Right hindlimb (tissue), 1 donor: Measurements from ENCODE around the gene SLC7A6.

Source experiments
- DNase-seq: peaks from one replicate; pipeline ENCODE4 v3.0.0-alpha.2; 2018

Gene SLC7A6

DNA sequence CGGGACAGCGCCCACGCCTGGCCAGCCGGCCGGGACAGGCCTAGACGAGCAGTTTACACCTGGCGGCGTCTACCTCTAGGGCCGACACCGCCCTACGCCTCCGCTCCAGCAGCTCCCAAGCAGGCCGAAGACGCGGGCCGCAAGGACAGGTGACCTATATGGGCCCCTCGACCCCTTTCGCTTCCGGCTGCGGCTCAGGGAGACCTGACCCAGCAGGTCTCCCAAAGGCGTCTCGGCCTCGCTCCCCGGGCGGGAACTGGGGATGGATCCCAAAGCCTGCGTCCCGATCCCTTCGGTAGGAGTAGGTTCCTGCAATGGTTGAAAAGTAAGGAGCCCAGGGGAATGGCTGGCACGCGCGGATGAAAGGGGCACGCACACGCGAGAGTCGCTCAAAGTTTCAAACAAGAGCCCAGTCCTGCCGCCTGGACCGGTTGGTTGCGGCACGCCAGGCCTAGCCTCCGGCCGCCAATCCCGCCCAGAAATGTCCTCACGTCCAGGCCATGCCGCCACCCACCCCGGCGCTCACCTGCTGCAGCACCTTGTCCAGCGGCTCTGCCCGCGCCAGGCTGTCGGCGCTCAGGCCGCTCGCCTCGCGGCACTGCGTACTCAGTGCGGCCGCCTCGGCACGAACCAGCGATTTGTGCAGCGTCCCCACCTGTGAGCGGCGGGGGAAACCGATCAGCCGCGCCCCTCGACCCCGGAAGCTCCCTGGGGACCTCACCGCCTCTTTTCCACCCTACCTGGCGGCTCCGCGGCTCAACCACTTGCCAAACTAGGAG is 29.0 kb upstream of the SLC7A6 start:
- no peak for DNase-seq

DNA sequence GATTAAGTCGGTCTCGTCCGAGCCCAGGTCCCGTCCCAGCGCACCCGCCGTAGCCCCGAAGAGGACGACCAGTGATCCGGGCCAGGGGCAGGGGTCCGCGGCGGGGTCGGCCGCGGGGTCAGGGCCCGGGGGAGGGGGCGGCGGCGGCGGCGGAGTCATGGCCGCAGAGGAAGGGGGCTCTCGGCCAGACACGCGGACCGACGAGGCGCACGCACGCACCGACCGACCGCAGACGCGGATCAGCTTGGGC is 28.5 kb upstream of the SLC7A6 start, which contains the start of gene ESRP2:
Gene ESRP2, minus strand, starts transcription at position 241 of the 250 bp plus-strand sequence. Its CDS starts 82 bp downstream, at position 159.
- peak; percentile 47 for DNase-seq

DNA sequence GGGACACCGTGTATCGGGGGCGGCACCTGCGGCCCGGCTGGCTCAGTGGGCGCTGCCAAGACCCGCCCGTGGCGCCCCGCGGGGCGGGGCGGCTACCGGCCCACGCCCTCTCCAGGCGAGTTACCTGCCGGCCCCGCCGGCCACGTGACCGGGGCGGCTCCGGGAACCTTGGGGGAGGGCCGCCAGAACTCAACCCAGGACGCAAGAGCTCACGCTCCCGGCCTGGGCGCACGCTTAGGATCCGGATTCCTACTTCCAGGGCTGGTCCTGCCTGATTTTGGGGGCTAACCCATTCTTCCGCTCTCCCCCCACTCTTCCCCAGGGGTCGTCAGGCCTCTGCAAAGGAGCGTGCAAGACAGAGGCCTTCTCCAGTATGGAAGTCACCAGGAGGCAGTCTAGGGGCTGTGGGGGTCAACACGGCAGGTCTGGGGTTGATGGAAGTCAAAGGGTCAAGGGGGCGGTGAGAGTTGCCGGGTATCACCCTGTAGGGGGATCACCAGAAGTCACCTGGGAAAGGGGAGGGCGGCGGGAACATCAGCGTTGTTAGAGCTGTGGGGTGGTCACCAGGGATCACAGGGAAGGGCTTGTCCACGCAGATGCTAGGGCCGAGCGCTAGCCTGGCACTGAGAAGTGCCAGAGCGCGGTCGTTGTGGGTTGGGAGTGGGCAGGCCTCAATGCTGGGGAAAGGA is 28.0 kb upstream of the SLC7A6 start:
- no peak for DNase-seq

DNA sequence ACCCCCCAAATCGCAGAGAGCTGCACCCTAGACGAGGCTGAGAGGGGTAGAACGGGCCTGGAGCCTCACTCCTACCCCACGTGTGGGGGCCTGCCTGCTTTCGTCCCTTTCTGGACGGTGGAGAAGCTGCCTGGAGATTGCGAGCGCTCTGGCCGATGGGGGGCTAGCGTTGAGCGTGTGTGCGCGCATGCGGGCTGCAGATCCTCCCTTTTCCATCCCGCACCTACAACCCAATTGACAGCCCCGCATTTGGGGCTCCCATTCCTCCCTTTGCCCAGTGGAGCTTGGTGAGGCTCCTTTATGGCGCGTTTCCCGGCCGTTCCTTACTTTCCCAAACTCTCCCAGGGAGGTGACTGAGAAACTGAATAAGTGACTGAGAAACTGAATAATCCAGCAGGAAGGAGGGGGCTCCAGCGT is 27.5 kb upstream of the SLC7A6 start:
- peak; percentile 48 for DNase-seq

DNA sequence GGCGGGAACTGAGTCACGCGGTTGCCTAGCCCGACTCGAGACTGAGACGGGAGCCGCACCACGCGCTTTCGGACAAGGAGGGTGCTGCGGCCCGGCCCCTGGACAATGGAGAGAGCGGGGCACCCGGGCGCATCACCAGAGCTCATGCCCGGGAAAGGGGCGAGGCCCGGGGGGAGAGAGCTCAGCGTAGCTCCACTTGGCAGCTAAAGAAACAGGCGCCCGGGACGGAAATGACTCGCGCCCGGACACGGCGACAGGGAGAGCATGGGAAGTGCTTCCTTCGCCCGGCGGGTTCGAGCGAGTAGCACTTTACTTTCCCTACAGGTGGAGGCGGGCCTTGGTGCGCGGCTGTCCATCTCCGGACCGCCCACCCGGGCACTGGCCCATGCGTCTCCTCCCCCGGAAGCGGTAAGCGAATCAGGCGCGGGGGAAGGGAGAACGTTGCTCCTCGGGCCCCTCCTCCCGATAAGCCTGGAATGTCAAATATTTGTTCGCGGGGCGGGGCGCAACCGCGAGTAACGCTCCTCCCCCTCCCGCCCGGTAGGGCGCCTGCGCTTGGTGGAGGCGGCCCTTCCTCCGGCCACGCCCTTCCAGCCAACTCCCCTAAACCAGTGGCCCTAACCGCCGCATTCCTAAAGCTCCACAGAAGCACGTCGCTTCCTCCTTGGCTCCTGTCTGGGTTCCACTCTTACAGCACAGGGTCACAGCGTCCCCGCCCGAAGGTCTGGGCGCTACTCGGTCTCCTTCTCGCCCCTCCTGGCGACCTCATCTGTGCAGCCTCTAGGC is 26.9 kb upstream of the SLC7A6 start:
- peak; percentile 98 for DNase-seq

DNA sequence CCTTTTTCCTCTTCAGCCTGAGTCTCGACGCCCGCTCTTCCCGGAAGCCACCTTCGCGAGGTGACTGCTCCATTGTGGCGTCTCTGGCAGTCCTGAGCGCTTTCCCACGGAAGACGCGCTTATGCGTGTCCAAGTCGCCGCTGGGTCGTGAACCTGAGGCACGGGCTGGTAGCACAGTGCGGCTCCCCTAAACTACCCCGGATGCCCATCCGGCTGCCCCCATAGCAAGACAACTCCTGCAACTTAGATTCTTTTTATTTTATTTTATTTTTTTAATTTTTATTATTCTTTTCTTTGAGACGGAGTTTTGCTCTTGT is 26.3 kb upstream of the SLC7A6 start:
- no peak for DNase-seq

DNA sequence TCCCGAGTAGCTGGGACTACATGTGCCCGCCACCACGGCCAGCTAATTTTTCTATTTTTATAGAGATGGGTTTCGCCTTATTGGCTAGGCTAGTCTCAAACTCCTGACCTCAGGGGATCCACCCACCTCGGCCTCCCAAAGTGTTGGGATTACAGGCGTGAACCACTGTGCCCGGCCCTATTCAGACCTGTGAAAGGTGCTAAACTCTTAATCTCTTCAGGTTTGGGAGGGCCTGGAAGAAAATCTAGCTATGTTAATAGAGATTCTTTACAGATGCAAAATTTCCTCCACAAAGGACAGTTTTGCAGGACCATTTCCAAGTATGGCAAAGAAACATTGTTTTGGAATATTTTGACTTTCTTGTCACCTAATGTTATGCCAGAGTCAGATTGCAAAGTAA is 22.2 kb upstream of the SLC7A6 start:
- no peak for DNase-seq

DNA sequence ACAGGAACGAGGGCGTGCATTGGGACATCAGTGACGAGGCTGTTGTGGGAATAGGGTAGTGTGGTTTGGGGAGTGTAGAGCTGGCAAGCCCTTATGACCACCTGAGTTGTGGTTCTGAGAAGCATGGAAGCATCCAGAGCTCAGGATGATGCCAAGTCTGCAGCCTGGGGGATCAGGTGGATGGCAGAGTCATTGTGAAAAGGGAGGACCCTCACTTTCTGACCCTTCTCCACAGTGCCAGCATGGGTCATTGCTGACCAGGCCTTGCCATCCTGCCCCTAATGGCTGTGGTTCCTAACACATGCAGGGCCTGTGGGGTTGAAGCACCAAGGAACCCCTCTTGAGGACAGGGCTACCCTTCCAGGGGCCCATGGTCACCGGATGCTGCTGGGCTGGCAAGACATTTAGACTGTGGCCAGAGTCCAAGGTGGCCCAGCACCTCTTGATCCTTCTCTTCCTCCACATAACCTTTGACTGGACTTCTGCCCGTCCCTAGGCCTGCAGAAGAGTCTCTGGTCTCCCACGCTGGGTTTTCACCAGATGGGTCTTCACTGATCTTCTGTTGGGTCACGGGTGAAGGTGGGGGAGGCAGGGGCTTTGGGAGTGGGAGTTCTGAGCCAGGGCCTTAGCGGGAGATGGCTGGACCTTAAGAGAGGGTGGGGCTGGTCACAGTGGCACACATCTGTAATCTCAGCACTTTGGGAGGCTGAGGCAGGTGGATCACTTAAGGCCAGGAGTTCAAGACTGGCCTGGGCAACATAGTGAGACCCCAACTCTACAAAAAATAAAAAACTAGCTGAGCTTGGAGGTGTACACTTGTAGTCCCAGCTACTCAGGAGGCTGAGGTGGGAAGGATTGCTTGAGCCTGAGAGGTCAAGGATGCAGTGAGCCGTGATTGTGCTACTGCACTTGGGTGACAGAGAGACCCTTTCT is 21.1 kb upstream of the SLC7A6 start:
- no peak for DNase-seq

DNA sequence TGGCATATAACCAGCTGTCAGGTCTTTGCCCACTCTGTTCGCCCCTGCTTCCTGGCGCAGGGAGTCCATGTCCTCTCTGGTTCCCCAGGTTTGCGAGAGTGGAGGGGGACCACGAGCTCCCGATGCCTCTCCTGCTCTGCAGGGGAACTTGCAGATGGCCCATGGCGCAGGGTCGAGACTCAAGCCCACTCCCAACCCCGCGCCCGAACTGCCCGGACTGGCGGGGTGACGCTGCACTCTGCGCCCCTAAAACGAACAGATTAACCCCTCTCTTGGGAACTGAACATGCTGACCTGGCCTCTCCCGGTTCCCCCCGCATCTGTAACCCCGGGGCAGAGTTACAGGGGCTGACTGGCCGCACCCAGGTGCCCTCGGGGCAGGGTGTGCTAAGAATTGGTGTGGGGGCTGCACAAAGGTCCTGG is 19.8 kb upstream of the SLC7A6 start:
- no peak for DNase-seq

DNA sequence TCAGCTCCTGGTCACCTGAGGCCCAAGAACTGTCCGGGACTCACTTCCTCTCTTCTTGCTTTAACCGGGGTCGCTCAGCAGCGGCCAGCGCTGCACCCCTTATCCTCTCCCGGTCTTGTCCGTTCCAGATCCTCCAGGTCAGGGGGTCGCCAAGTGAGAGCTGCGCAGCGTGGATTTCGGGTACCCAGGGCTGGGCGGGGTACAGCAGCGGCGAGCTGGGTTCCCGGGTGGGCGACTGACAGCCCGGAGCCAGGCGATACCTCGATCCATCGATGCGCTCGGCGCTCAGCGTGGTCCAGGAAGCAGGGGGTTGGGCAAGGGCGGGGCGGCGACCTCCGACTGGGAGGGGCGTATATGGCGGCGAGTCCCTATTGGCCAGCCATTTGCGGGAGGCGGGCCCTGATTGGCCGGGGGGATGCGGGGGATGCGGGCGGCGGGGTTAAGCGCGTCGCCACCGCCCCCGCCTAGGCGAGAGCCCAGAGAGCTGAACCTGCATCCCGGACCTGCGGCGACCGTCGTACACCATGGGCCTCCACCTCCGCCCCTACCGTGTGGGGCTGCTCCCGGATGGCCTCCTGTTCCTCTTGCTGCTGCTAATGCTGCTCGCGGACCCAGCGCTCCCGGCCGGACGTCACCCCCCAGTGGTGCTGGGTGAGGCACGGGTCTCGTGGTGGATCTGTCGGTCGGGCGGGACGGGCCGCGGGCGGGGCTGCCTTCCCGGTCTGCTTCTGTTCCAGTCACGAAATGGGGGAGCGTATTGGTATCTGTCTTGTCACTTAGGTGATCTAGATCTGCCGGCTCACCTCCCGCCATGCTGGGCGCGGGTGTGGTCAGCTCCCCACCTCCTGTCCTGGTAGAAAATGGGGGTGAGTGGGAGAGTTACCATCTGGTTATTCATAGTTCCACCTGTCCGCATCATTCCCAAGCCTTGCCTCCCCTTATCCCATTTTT is 19.1 kb upstream of the SLC7A6 start, which contains the start of gene PLA2G15:
Gene PLA2G15, plus strand, starts transcription at position 471 of the 951 bp plus-strand sequence. Its CDS starts 54 bp downstream, at position 525.
- peak; percentile 98 for DNase-seq

DNA sequence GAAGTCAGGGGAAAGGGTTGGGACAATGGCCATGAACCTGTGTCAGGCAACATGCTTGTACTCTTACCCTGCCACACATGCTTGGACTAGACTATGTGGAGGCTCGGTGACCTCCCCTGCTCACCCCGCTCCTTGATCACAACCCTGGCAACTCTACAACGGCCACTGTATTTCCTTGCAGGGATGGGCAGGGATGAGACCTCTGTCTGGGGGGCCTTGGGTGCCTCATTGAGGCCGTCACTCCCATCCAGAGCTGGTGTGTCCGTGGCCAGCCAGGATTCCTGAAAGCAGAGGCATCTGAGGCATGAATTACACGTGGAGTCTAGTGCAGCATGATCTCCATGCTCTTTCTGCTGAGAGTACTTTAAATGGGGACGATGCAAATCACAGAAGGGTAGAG is 18.2 kb upstream of the SLC7A6 start:
- no peak for DNase-seq

DNA sequence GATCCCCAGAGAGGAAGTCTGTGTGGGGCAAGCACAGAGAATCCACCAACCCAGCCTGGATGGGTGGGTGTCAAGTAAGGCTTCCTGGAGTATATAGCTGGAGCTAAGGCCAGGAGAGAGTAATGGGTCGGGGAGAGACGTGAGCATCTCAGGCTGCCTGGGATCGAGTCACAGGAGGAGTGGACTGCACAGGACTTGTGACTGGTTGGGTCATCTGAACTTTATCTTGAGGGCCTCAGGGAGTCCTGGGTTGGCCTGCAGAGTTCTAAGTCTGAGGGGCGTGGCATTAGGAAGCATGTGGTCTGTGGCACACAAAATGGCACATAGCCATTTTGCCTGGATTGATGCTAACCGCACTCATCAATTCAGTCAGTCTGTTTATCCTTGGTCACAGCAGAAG is 17.7 kb upstream of the SLC7A6 start:
- DNase-seq: no peak

DNA sequence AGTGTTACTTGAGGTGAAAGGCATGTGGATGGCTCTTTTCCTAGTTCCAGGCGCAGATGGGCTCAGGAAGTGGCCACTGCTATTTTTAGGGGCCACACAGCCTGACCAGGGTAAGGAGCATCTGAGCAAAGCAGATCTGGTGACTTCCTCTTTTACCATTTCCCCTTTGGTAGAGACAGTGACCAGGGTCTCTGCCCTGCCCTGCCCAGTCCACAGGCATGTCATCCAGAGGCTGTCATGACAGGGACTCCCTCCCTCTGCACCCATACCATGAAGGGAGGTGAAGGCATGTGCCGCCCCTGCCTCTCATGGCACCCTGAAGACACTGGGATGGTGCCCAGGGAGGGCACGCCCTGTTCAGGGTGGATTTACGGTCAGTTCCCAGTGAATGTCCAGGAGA is 16.9 kb upstream of the SLC7A6 start:
- no peak for DNase-seq

DNA sequence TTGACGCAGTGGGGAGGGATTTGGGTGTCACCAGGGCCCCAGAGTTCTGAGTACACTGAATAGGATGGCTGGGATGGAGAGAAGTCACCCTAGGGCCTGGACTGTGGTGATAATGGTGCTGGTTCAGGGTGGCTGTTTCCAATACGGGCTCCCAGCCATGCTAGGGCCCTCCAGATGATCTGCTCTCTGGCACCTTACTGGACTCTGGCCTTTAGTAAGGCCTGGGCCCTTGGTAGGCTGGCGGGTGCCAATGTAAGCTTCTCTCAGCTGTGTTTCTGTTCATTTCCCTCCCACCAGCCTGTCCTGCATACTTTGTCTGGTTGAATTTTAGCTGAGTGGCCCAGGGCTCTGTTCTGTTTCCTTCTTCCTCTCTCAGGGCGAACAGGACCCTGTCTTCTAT is 16.4 kb upstream of the SLC7A6 start:
- DNase-seq: no peak

DNA sequence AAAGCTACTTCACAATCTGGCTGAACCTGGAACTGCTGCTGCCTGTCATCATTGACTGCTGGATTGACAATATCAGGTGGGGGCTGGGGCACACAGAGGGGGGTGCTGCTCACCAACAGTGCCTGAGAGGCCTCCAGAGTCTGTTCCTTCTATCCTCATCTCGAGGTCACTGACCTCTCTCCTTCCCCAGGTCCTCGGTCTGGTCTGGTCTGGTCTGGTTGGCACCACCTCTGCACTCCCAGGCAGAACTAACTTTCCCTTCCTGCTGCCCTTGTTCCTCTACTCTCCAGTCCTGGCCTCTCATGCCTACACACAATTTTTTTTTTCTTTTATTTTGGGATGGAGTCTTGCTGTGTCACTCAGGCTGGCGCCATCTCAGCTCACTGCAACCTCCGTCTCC is 15.0 kb upstream of the SLC7A6 start:
- no peak for DNase-seq

DNA sequence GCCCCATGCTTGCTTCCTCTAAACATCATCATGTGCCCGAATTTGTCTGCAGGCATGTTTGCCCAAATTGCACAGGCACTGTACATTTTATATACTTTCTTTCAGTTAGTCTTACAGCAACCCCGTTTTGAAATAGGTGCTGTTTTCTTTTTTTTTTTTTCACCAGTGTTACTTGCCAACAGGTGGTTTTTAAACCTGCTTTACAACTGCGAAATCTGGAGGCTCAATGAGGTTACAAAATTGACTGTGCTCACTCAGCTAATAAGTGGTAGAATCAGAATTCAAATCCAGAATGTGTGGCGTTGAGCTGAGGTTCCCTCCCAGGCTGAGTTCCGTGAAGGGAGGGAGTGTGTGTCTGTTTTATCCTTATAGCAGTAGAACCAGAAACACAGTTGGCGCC is 13.4 kb upstream of the SLC7A6 start:
- no peak for DNase-seq

DNA sequence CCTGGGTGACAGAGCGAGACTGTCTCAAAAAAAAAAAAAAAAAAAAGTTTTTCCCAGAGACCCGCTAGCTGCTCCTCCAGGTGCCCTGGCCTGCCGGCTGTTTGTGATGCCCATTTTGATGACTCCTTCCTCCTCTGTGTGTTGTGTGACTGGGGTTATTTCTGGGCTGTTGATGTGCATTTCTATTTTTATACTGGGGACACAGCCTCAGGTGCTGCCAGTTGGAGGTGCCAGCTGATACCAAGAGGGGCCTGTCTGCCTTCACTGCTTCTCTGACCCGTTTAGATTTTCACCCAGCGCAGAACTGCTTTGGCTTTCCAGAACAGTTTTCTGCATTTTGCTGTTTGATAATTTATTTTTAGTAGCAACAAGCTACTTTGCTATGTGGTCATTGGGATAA is 12.5 kb upstream of the SLC7A6 start:
- no peak for DNase-seq

DNA sequence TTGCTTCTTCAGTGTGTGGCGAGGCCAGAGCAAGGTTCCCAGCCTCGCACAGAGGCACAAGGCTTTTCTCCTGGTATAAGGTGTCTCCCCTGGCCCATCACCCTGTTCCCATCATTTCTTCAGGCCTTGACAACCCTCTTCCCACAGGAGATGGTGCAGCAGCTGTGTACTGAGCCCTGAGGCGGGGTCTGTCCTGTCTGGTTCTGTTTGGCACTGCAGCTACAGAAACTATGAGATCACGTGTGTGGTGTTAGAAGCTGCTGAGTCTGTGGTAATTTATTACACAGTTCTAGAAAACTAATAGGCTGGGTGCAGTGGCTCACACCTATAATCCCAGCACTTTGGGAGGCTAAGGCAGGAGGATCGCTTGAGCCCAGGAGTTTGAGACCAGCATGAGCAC is 11.9 kb upstream of the SLC7A6 start:
- DNase-seq: no peak

DNA sequence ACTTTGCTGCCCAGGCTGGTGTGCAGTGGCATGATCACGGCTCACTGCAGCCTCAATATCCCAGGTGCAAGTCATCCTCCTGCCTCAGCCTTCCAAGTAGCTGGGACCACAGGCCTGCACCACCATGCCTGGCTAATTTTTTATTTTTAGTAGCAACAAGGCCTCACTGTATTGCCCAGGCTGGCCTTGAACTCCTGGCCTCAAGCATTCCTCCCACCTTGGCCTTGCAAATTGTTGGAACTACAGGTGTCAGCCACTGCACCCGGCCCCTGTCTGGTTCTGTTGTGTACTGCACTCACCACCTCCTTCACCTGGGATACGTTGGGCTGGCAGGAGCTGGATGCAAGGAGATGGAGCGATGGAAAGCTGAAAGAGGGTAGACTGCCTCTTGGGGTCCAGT is 10.6 kb upstream of the SLC7A6 start:
- no peak for DNase-seq

DNA sequence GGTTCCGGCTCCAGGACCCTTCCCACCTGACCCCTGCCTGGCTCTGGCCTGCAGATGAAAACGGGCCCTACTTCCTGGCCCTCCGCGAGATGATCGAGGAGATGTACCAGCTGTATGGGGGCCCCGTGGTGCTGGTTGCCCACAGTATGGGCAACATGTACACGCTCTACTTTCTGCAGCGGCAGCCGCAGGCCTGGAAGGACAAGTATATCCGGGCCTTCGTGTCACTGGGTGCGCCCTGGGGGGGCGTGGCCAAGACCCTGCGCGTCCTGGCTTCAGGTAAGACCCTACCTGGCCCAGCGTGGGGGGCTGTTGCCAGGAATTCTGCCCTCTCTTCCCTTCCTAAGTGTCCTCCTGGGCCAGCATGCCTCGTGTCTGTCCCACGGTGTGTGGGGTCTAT is 8.6 kb upstream of the SLC7A6 start:
- DNase-seq: no peak

DNA sequence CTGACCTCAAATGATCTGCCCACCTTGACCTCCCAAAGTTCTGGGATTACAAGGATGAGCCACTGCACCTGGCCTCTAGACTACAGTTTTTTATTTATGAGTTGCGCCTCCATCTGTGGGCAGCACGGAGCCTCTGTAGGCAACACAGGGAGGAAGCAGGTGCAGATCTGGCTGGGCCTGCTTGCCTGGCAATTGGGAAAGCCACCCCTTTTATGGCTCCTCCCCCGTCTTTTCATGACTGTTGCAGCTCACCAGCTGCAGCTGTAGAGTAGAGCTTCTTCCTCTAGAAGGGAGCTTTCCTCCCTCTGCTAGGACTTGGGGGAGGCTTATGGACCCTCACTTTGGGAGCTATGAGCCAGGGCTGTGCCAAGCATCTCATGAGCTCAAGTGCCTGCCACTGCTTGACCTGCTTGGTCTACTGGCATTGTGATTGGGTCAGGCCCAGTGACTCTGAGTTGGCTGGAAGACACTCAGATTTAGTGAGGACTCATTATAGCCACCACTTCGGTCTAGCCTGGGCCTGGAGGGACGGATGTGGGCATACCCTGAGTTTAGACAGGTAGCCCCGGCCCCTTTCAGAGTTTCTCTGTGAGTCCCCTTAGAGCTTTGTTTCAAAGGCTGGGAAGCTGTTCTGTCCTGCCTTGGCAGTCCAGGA is 6.9 kb upstream of the SLC7A6 start:
- no peak for DNase-seq
